HG03139 (cell line): ENCODE results near the gene WFDC1.

ENCODE experiments used
- ATAC-seq: cut with Tn5 transposase; IDR thresholded peaks from one replicate; pipeline ENCODE4 v1.9.1; 2021; ENCODE audit not compliant: unreplicated experiment

The WFDC1 gene, protein sequence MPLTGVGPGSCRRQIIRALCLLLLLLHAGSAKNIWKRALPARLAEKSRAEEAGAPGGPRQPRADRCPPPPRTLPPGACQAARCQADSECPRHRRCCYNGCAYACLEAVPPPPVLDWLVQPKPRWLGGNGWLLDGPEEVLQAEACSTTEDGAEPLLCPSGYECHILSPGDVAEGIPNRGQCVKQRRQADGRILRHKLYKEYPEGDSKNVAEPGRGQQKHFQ

DNA sequence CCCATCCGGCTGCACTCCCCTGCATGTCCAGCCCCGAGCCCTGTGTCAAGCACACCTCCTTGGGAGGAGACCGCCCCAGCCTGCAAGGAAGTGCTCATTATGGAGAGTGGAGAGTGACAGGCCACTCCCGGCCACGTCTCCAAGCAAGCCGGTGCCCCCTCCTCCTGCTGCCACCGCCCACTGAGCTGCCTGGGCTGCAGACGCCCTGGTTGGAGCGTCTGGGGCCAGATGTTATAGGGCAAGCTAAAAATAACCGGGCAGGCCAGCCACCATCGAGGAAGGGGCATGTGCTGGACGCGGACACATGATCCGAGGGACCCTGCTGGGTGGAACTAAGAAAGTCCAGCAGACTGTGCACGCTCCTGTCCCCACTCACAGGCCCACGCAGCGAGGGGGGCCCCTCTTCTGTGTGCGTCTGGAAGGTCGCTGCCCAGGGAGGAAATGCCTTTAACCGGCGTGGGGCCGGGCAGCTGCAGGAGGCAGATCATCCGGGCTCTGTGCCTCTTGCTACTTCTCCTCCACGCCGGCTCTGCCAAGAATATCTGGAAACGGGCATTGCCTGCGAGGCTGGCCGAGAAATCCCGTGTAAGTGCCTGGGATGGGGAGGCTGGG lies at the start of gene WFDC1:
TSS of gene WFDC1 (plus strand) at position 348 of the 612 bp plus-strand sequence. CDS start at position 442, 94 bp downstream.
- no peak for ATAC-seq

DNA sequence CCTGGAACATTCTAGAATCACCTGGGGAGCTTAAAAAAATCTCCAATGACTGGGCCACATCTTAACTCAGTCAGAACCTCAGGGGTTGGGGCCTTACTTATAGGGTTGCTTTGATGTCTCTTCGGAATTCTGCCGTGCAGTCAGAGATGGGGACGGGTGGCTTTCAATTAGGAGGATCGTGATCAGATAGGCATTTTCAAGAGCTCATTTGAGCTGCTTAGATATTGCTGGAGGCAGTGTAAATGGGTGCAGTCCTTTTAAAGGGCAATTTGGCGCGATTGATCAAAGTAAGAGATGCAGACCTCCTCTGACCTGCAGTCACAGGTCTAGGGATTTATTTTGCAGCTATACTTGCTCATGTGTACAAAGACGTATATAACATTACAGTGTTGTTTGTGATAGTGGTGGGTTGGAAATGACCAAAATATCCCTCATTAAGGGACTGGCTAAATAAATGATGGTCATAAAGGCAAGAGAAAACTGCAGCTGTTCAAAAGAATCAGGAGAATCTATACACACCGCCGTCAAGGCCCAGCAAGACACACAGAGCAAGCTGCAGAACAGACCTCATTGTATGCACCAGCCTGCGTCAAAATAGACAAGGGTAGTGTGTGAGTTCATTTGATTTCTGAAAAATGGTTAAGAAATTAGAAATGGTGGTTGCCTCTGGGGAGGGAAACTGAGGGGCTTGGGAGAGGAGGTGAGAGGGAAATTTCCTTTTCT lies 48.6 kb upstream of the WFDC1 start:
- no peak for ATAC-seq

DNA sequence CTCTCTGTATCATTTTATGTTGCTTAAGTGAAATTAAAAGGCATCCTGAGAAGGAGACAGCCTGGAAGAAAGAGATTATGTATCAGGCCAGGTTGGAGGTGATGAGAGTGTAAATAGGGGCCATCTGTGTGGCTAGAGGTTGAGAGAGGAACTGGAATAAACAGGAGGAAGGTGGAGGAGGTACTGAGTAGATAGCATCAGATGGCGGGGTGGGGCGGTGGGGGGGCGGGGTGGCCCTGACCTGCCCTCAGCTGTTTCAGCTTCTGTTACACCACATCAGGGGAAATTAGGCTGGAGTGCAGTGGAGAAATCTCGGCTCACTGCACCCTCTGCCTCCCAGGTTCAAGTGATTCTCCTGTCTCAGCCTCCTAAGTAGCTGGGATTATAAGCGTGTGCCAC lies 48.0 kb upstream of the WFDC1 start:
- ATAC-seq = no peak

DNA sequence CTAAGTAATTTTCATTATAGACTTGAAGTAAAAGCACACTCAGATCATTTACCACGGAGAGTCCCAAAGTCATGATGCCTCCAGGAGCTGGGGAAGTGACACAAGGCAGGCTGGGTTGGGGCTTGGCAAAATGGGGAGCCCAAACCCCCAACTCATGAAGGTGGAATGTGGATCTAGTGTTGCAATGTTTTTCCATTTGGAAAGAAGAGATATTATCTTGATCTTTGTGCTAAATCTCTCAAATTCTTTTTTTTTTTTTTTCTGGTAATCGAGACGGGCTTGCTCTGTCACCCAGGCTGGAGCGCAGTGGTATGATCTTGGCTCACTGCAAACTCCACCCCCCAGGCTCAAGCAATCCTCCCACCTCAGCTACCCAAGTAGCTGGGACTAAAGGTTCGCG lies 47.3 kb upstream of the WFDC1 start:
- ATAC-seq = no peak

DNA sequence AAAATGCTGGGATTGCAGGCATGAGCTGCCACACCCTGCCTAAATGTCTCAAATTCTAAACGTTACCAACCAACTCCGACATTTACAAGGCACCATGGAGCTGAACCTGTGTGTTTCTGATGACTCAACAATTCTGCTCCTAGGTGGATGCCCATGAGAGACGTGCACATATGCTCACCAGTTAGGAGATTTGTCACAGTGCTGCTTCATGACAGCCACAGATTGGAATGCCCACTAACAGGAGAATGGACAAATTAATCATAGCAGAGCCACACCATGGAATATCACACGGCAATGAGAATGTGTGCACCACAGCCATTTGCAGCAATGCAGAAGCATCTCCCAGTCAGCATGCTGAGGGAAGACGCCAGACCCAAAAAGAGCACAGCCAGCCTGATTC lies 46.8 kb upstream of the WFDC1 start:
- no peak for ATAC-seq

DNA sequence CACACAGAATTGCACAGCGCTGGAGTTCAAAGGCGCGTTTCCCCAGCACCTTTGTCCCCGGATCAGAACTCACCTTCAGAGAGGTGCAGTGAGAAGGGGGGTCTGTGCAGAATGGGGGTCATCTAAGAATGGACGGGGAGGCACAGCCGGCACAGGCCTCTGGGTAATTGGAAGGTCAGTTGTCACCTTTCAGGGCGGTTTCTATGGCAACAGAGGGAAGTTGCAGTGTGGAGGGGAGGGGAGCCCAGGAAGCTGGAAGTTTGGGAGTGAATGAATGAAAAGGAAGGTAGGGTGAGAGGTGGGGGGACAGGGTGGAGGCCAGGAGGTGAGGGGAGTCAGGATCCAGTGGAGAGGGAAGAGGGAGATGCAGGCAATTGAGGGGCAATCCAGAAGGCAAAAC lies 42.5 kb upstream of the WFDC1 start:
- no peak for ATAC-seq

DNA sequence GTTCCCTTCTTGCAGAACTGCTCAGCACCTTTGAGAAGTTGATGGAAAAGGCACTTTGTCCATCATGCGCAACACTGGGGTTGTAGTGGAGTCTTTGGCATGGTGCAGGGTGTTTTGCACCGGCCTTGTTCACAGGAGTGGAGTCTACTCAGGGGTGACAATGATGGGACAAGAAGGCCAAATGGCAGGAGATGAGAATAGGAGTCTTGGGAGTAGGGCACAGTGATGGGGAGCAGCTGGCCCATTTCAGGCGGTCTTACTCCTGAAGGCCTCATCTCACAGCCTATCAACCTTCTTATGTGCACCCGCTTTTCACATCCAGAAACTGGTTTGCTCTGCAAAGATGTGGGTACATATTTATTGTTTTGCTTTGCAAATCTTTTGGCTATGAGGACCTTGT lies 41.5 kb upstream of the WFDC1 start:
- ATAC-seq = no peak

DNA sequence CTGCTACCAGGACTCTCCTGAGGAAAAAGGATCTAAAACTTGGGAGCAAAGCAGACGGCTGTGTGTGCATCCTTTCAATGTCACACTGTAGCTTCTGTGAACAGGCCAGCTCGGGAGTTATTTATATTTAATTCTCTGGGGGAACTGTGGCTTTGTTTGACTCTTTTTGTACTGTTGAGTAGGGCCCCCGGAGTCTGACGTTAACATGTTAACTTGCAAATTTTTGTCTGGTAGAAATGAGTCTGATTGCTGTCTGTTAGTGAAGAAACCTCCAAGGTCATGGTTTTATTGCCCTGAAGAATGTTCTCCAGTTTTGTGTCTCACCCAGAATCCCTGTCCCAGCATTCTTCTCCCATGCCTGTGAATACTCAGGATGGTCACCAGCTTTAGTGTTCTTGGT lies 40.6 kb upstream of the WFDC1 start:
- no peak for ATAC-seq

DNA sequence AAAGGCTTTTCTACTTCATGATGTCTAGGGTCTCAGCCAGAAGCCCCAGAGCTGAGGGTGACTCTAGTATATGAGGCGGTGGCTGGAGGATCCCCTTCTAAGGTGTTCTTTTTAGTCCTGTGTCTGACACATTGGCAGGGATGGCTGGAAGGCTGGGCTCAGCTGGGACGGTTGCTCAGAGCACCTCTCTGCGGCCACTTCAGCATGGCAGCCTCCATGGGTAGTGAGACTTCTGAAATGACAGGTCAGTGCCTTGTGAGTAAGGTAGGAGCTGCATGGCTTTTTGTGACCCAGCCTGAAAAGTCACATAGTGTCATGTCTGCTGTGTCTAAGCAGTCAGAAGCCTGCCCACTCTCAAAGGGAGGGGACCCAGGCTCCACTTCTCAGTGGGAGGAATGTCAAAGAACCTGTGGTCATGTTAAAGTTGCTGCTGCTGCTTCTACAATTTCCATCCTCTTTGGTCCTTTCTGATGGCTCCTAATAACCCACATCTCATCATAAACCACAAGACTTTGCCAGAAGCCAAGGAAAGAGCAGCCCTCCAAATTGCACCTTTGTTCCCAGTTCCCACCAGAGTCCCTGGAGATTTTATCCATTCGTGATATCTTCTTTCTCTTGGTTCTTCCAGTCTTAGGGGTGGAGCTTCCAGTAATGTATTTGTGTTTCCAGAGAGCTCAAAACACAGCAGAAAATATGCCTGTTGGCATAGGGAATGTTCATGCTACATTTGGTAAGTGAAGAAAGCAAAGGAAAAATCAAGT lies 39.4 kb upstream of the WFDC1 start:
- ATAC-seq = no peak

DNA sequence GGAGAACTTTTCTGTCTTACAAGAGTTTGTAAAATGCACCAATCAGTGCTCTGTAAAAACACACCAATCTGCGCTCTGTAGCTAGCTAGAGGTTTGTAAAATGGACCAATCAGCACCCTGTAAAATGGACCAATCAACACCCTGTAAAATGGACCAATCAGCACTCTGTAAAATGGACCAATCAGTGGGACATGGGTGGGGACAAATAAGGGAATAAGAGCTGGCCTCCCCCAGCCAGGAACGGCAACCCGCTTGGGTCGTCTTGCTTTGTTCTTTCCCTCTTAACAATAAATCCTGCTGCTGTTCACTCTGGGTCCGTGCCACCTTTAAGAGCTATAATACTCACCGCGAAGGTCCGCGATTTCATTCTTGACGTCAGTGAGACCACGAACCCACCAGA lies 36.4 kb upstream of the WFDC1 start:
- ATAC-seq = no peak

DNA sequence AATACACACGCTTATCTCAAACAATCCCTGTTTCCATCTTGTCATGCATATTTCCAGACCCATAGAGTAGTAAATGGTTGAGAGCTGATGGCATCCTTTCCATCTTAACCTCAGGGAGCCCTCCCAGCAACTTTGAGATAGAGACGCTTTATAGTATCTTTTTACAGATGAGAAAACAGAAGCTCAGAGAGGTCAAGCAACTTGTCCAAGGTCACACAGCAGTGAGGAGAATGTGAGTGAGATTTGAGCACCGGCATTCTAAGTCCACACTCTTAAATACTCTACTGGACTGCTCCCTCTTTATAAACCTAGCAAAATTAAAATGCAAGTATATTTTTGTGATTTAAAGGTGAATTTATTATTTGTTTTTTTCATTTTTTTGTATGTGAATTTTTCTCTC lies 35.0 kb upstream of the WFDC1 start:
- ATAC-seq = no peak

DNA sequence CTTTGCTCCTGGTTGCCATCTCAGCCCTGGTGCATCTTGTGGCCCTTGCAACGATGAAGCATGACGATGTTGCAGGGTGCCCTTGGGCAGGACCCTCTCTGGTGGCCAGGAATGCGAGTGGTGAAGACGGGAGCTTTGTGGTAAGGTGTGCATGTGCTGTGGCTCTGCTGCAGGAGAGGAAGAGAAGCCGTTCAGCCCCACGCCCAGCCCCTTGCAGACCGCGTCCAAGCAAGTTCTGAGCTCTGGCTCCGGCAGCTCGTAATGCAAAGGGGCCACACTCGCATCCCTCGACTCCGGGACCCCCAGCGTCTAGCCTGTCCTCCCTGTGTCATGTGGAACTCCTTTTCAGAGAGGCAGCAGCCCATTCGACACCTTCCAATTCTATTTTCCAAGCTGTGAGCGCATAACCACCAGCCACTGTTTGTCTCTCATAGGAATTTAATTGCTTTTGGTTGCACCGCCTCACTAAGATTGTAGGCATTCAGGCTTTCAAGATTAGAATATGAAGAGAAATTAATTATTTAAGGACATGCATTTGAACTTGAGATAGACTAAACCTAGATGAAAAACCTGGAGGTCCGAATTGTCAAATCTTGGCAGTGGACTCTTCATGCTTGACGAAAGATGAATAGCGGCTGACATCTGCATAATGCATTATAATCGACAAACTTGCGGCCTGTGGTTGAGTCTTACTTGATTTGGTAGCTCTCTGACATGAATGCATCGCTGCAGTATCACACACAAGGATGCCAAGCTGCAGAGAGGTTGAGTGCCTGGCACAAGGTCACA lies 33.7 kb upstream of the WFDC1 start:
- no peak for ATAC-seq

DNA sequence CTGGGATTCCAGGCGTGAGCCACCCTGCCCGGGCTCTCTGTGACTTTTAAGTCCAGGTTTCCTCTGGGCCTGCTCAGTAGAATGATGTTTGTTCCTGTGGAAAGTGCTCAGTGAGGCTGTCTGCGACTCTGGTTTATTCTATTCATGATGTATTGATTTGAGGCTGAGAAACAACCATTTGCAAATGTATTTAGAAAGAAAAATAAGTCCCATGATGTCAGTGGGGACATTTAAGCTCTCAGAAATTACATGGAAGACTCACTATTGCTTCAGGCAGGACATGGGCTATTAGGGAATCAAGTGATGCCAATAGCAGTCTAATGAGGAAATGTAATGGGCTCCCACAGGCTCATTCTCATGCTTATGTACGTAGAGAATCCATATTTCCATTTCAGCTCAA lies 32.6 kb upstream of the WFDC1 start:
- ATAC-seq = no peak

DNA sequence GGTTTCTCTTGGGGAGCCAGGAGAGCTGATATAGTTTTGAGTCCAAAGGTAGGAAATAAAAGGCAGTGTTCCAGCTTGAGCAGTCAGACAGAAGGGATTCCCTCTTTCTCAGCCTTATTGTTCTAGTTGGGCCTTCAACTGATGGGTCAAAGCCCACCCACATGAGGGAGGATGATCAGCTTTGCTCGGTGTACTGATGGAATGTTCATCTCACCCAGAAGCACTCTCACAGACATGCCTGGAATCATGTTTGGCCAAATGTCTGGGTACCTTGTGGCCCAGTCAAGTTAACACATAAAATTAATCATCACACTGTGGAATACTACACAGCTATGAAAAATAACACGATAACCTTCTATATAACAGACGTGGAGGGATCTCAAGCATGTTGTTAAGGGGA lies 31.7 kb upstream of the WFDC1 start:
- ATAC-seq = no peak

DNA sequence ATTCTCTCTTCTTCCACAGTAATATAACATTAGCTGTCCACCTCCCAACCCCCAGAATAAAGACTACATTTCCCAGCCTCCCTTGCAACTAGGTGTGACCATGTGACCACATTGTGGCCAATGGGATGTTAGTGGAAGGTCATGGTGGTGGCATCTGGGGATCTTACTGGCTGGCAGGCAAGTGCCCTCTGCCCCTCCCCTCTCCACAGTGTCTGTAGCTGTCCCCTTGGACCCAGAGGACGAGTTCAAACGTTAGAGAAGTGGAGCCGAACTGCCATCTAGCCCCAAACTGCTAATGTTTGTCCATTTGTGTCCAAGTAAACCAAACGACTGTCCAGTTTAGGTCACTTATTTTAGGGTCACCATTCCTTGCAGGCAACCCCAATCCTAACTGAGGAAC lies 28.2 kb upstream of the WFDC1 start:
- no peak for ATAC-seq

DNA sequence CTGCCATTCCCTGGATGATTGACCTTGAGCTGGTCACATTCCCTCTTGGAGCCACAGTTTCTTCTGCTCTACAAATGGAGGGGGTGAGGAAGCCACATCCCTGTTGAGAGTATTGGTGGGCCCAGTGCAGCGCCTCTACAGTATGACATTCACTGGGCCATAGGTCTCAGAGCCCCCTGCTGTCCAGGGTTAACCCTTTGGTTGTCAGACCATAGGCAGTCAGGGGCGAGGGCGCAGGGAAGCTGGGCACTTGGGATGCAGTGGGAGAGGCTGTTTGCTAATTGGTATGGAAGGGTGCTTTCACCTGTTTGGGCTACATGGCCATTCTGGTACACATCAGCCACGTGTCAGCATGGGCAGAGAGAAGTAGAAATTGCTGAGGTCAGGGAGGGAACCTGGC lies 27.3 kb upstream of the WFDC1 start:
- no peak for ATAC-seq

DNA sequence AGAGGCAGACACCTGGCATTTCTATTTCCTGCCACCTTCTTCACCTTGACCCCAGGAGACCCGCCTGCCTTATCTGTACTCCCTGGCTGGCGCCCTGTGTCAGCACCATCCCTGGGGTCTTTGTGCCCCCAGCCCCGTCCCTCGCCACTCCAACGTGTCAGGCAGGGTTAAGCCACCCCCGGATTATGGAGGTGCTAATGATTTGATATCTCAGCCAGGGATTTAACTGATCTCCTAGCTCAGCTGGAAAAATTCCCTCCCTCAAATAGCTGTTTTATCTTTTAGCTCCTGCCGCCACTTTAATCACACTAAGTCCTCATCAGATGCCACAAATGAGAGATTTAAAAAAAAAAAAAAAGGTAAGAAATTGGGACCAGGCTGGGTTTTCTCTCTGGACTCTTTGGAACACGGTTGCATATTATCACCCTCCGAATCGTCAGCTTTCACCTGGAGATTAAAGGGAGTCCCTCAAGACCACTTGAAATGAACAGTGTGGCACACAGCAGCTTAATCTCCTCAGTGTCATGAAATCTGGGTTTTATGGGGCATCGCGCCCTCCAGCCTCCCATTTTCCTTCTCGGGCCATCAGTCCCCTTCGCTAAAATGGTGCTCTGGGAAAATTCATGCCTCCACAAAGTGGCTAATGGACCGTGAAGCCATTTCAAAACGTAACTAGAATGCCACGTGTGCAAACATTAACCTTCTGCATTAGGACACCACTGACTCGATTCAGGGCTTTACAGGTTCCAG lies 26.2 kb upstream of the WFDC1 start:
- ATAC-seq = no peak

DNA sequence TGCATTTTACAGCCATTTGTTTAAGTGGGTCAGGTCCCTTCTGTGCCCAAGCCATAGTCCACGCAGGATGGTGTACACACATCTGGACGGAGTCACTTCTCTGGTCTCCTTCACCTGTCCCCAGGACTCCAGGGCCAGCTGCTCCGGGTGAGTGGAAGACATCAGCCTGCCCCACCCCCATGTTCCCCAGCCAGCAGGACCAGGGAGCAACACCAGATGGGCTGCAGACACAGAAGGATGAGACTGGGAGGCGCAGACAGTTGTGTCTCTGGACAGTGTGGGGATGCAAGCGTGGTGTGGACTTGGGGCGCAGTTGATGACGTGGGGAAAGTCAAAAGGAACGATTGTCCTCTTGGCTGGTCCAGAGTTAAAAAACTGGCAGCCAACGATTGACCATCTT lies 24.6 kb upstream of the WFDC1 start:
- ATAC-seq = no peak

DNA sequence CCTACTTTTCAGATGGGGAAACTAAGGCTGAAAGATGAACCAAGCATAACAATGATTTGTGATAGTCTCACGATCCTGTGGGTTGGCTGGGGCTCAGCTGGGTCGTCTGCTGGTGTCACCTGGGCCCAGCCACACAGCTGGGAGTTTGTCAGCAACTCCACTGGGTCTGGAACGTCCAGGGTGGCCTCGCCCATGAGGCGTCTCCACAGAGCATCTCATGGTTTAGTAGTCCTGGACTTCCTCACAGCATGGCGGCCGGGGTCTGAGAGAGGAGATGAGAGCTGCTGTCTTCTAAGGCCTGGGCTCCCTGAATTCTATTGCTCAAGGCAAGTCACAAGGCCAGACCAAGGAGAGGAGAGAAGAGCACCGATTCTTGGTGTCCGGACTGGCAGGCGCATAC lies 24.1 kb upstream of the WFDC1 start:
- no peak for ATAC-seq

DNA sequence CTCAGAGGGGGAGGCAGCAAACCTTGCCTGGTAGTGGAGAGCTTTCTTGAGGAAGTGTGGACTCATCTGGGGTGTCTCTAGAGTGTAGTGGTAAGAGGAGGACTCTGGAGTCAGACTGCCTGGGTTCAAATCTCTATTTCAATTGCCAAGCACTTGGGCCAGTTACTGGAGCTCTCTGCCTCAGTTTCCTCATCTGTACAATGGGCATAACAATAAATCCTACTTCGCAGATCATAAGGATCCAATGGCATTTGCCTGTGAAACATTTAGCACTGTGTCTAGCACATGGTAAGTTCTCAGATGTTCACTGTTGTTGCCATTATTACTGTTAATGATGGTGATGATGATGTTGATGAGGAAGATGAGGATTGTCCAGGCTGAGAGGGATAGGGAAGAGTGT lies 23.6 kb upstream of the WFDC1 start:
- no peak for ATAC-seq
